Measurements from ENCODE around the gene LRRC56.
"Not testable (repeated sequence)": the region's sequence is repeated elsewhere in the genome, so short reads cannot be mapped to it uniquely, and the experiment has no call there.

Gene LRRC56

GRCh38 chr11:560305-561147 is 23.2 kb downstream of the LRRC56 start, which contains the start of the genes LMNTD2 and RASSF7:
TSS of gene LMNTD2 (minus strand) at chr11:560738. CDS start at chr11:560716, 22 bp downstream.
TSS of gene RASSF7 (plus strand) at chr11:560970. CDS start at chr11:561769, 799 bp downstream.
- DNase-seq, result peak; percentile 70

GRCh38 chr11:561148-562003 is 24.0 kb downstream of the LRRC56 start:
- no peak for DNase-seq

GRCh38 chr11:562046-562645 is 24.8 kb downstream of the LRRC56 start:
- no peak for DNase-seq

GRCh38 chr11:563066-563811 is 25.9 kb downstream of the LRRC56 start:
- no peak for DNase-seq

- DNase-seq, result no peak
Measured at GRCh38 chr11:563812-564578, 26.7 kb downstream of the LRRC56 start.

- DNase-seq, result no peak
Measured at GRCh38 chr11:565921-566509, 28.7 kb downstream of the LRRC56 start.

GRCh38 chr11:567011-567628 is 29.8 kb downstream of the LRRC56 start:
- DNase-seq, result no peak

GRCh38 chr11:567629-568292 is 30.4 kb downstream of the LRRC56 start:
- DNase-seq, result no peak

- peak; percentile 90 for DNase-seq
Measured at GRCh38 chr11:568306-569157, 31.2 kb downstream of the LRRC56 start.

- DNase-seq, result no peak
Measured at GRCh38 chr11:569158-569885, 32.0 kb downstream of the LRRC56 start.

GRCh38 chr11:571802-572185 is 34.5 kb downstream of the LRRC56 start:
- no peak for DNase-seq

GRCh38 chr11:573146-573759 is 35.9 kb downstream of the LRRC56 start:
- no peak for DNase-seq

- not testable (repeated sequence) for DNase-seq
Measured at GRCh38 chr11:574031-574570, 36.8 kb downstream of the LRRC56 start.

- no peak for DNase-seq
Measured at GRCh38 chr11:574632-575312, 37.4 kb downstream of the LRRC56 start.

- peak; percentile 68 for DNase-seq
Measured at GRCh38 chr11:575313-575995, 38.1 kb downstream of the LRRC56 start.

- peak; percentile 93 for DNase-seq
Measured at GRCh38 chr11:575996-576768, 38.9 kb downstream of the LRRC56 start, which contains the start of gene PHRF1. TSS of gene PHRF1 (plus strand) at chr11:576470. CDS start at chr11:581513, 5,043 bp downstream.
